NCI-H1436 treated with DMSO at 0.1 percent for 48 hours (cell line): ENCODE measurements around the gene HERPUD1.
"Not testable (repeated sequence)": the region's sequence is repeated elsewhere in the genome, so short reads cannot be mapped to it uniquely, and the experiment has no call there.

Experiments
- DNase-seq: peaks from one replicate; lab custom pipeline; 2025; lab: John Stamatoyannopoulos, UW

Gene HERPUD1

GRCh38 chr16:56961386-56961785 is 29.4 kb downstream of the HERPUD1 start:
- DNase-seq = no peak

- DNase-seq = no peak
These were observed 29.9 kb downstream of the HERPUD1 start, which contains the start of gene CETP for GRCh38 chr16:56961851-56962281. CETP (plus strand) TSS chr16:56961950; CDS start chr16:56961980, 30 bp downstream.

GRCh38 chr16:56964243-56965148 is 32.6 kb downstream of the HERPUD1 start:
- no peak for DNase-seq

GRCh38 chr16:56965149-56966092 is 33.5 kb downstream of the HERPUD1 start:
- no peak for DNase-seq

GRCh38 chr16:56966093-56966475 is 34.1 kb downstream of the HERPUD1 start:
- no peak for DNase-seq

- DNase-seq = no peak
These were observed 35.8 kb downstream of the HERPUD1 start for GRCh38 chr16:56967733-56968132.

- DNase-seq = no peak
These were observed 37.8 kb downstream of the HERPUD1 start for GRCh38 chr16:56969769-56970168.

GRCh38 chr16:56970934-56971767 is 39.2 kb downstream of the HERPUD1 start:
- DNase-seq = no peak

GRCh38 chr16:56971768-56972043 is 39.8 kb downstream of the HERPUD1 start:
- DNase-seq = no peak

GRCh38 chr16:56972403-56973293 is 40.7 kb downstream of the HERPUD1 start:
- no peak for DNase-seq

- DNase-seq = no peak
These were observed 41.4 kb downstream of the HERPUD1 start for GRCh38 chr16:56973294-56973689.

- not testable (repeated sequence) for DNase-seq
These were observed 42.0 kb downstream of the HERPUD1 start for GRCh38 chr16:56973899-56974298.

- no peak for DNase-seq
These were observed 42.8 kb downstream of the HERPUD1 start for GRCh38 chr16:56974549-56975300.

- no peak for DNase-seq
These were observed 43.8 kb downstream of the HERPUD1 start for GRCh38 chr16:56975714-56976113.

GRCh38 chr16:56977216-56977615 is 45.3 kb downstream of the HERPUD1 start:
- DNase-seq = no peak

GRCh38 chr16:56977823-56978430 is 46.0 kb downstream of the HERPUD1 start:
- no peak for DNase-seq

GRCh38 chr16:56980201-56980535 is 48.2 kb downstream of the HERPUD1 start:
- no peak for DNase-seq

- DNase-seq = peak; percentile 38
These were observed 49.1 kb downstream of the HERPUD1 start for GRCh38 chr16:56980792-56981724.
